Glutamatergic neuron (in vitro differentiated cells): ENCODE data around the gene AKAP7. TPM values are rescaled to one million over a fixed set of nuclear protein-coding genes. Genes with fewer than 3 reads are reported as not detected.
"Not testable (repeated sequence)": the region's sequence is repeated elsewhere in the genome, so short reads cannot be mapped to it uniquely, and the experiment has no call there.

Experiments used
- DNase-seq: peaks from one replicate; pipeline ENCODE4 v3.0.0; 2022
- H3K27ac Mint-ChIP-seq: one replicate; pipeline ENCODE4 v1.8.0; 2020; ENCODE audit warnings: mild to moderate bottlenecking, mixed read lengths, inconsistent platforms; ENCODE audit not compliant: unreplicated experiment
- H3K27me3 Mint-ChIP-seq: one replicate; pipeline ENCODE4 v1.8.0; 2020; ENCODE audit warnings: mild to moderate bottlenecking, moderate library complexity, mixed read lengths, inconsistent platforms; ENCODE audit not compliant: unreplicated experiment
- H3K36me3 Mint-ChIP-seq: one replicate; pipeline ENCODE4 v1.8.0; 2020; ENCODE audit warnings: mild to moderate bottlenecking, mixed read lengths, inconsistent platforms; ENCODE audit not compliant: unreplicated experiment
- H3K4me1 Mint-ChIP-seq: one replicate; pipeline ENCODE4 v1.8.0; 2020; ENCODE audit warnings: mild to moderate bottlenecking, low read depth, mixed read lengths, inconsistent platforms; ENCODE audit not compliant: unreplicated experiment
- H3K4me3 Mint-ChIP-seq: one replicate; pipeline ENCODE4 v1.8.0; 2020; ENCODE audit warnings: mild to moderate bottlenecking, mixed read lengths, inconsistent platforms; ENCODE audit not compliant: unreplicated experiment
- H3K9me3 Mint-ChIP-seq: one replicate; pipeline ENCODE4 v1.8.0; 2020; ENCODE audit warnings: mild to moderate bottlenecking, moderate library complexity, mixed read lengths, inconsistent platforms; ENCODE audit not compliant: unreplicated experiment
- CTCF ChIP-seq: fragments of 200-600 bp; sonication (generic); IDR thresholded peaks from one replicate; pipeline ENCODE4 v1.5.0; 2021; ENCODE audit not compliant: partially characterized antibody, unreplicated experiment
- long read RNA-seq: library from polyadenylated mRNA; unstranded; transcript quantifications from one replicate; pipeline ENCODE4 v2.0.0, GENCODE V29; 2020; ENCODE audit not compliant: unreplicated experiment
- total RNA-seq: library from RNA; stranded (reverse); fragmentation: NEBNext Ultra II Directional; extraction: Animal tissue kit (Norgen Biotek cat#: 25700); gene quantifications from one replicate; pipeline ENCODE4 v1.2.1, GENCODE V29; 2021; ENCODE audit not compliant: unreplicated experiment

The AKAP7 gene
- 5.3 TPM for total RNA-seq
- long read RNA-seq, partial matches to known transcripts: 1 of 2 reads
- long read RNA-seq, other reads (novel, unspliced or antisense): 1 of 2 reads

DNA sequence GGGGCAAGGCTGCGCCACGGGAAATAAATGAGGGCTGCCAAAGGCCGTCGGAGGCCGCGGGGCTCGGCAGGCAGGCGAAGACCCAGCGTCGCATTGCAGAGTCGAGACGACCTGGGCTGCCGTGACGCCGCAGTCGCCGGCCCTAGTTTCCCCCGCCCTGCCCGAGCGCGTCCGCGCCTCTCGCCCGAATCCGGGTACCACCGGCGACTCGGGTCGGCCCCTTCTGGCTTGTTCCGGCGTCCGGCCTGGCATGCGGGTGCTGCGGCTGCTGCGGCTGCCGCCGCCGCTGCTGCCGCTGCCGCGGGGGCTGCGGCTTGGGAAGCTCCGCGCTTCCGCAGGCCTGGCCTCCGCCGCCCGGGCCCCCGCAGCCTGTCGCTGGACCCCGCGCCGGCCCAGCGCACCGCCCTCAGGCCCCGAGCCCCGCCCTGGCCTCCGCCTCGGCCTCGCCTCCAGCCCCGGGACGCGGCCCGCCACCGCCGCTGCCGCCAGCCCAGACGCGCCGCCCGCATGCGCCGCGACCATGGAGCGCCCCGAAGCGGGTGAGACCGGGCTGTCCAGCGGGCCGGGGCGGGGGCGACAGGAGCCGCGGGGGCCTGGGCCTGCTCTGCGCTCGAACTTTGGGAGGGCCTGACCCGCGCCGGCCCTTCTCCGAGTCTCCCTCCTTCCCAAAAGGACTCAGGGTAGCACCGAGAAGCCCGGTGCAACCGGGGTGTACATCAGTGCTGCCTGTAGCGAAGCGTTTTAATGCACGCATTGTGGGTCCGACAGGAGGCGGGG lies at the start of gene AKAP7:
AKAP7 (plus strand) TSS at position 224 of the 777 bp plus-strand sequence; CDS start at position 521, 297 bp downstream.
- Mint-ChIP-seq H3K4me3 (peak within 1 kb of the TSS; percentile 94), H3K27me3 (peaks cover 4% of the 10 kb centered on the region), H3K36me3 (no peaks in the 10 kb centered on the region), H3K27ac (peak within 1 kb of the TSS; percentile 80), H3K4me1 (peaks cover 1% of the 10 kb centered on the region), H3K9me3 (peaks cover 5% of the 10 kb centered on the region)
- DNase-seq: peak; percentile 87
- no peak for TF ChIP-seq CTCF

GRCh38 chr6:131090339-131090738 lies 44.9 kb upstream of the AKAP7 start:
- H3K27me3 Mint-ChIP-seq, H3K9me3 Mint-ChIP-seq, H3K27ac Mint-ChIP-seq, H3K4me3 Mint-ChIP-seq, DNase-seq, H3K36me3 Mint-ChIP-seq, H3K4me1 Mint-ChIP-seq: not testable (repeated sequence)

- H3K27ac Mint-ChIP-seq, H3K36me3 Mint-ChIP-seq, H3K4me1 Mint-ChIP-seq, H3K9me3 Mint-ChIP-seq, H3K27me3 Mint-ChIP-seq, DNase-seq, H3K4me3 Mint-ChIP-seq: not testable (repeated sequence)
Measured at GRCh38 chr6:131091944-131092343, 43.3 kb upstream of the AKAP7 start.

DNA sequence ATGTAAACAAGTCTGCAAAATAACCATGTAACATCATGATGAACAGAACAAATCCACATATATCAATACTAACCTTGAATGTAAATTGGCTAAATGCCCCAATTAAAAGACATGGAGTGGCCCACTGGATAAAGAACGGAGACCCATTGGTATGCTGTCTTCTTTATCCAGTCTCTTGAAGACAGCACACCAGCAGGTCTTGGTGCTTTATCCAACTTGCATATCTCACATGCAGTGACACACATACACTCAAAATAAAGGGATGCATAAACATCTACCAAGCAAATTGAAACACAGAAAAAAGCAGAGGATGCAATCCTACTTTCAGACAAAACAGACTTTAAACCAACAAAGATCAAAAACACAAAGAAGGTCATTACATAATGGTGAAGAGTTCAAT lies 41.9 kb upstream of the AKAP7 start:
- TF ChIP-seq CTCF: no peak
- Mint-ChIP-seq H3K9me3 (no peaks in the 10 kb centered on the region), H3K27me3 (peaks cover 3% of the 10 kb centered on the region), H3K4me3 (no peak overlapping the region), H3K36me3 (no peaks in the 10 kb centered on the region), H3K4me1 (no peaks in the 10 kb centered on the region), H3K27ac (no peak overlapping the region)
- no peak for DNase-seq

GRCh38 chr6:131096786-131097185 lies 38.5 kb upstream of the AKAP7 start:
- H3K4me1 Mint-ChIP-seq: no peaks in the 10 kb centered on the region
- TF ChIP-seq CTCF: no peak
- no peaks in the 10 kb centered on the region for H3K36me3 Mint-ChIP-seq
- H3K27ac Mint-ChIP-seq: no peak overlapping the region
- peaks cover 1% of the 10 kb centered on the region for H3K9me3 Mint-ChIP-seq
- H3K27me3 Mint-ChIP-seq: peaks cover 1% of the 10 kb centered on the region
- no peak overlapping the region for H3K4me3 Mint-ChIP-seq
- no peak for DNase-seq
